OCI-LY1 (cell line): ENCODE data around the gene LTBP3.
A peak's percentile ranks its signal among the peaks of the same experiment; 100 is the strongest.

Experiments used
- H2AFZ ChIP-seq: fragments of 200-600 bp; sonication (generic), shearing (Covaris generic); 2 replicates; pipeline ENCODE4 v1.6.0; 2014; ENCODE audit warnings: antibody characterized with exemption, mild to moderate bottlenecking, low read length
- H3F3A ChIP-seq: fragments of 200-600 bp; sonication (generic), shearing (Covaris generic); 2 replicates; pipeline ENCODE4 v1.6.0; 2014; ENCODE audit warnings: mild to moderate bottlenecking, antibody characterized with exemption, low read length, moderate library complexity; ENCODE audit not compliant: insufficient read depth
- H3K27ac ChIP-seq: fragments of 200-600 bp; sonication (generic); 2 replicates; pipeline ENCODE4 v1.5.1; 2014; ENCODE audit warnings: low read length, mixed run types, mild to moderate bottlenecking, low read depth; ENCODE audit not compliant: poor library complexity, severe bottlenecking
- H3K27me3 ChIP-seq: fragments of 200-600 bp; sonication (generic); 2 replicates; pipeline ENCODE4 v1.6.0; 2014; ENCODE audit warnings: antibody characterized with exemption, mild to moderate bottlenecking, low read length, moderate library complexity; ENCODE audit not compliant: insufficient read depth
- H3K36me3 ChIP-seq: fragments of 200-600 bp; sonication (generic); 2 replicates; pipeline ENCODE4 v1.6.1; 2014; ENCODE audit warnings: mild to moderate bottlenecking, antibody characterized with exemption, low read length, moderate library complexity, mixed read lengths; ENCODE audit not compliant: insufficient read depth
- H3K4me1 ChIP-seq: fragments of 200-600 bp; sonication (generic); 2 replicates; pipeline ENCODE4 v1.5.1; 2014; ENCODE audit warnings: mild to moderate bottlenecking, low read length, moderate library complexity; ENCODE audit not compliant: insufficient read depth, severe bottlenecking
- H3K4me2 ChIP-seq: fragments of 200-600 bp; sonication (generic), shearing (Covaris generic); 2 replicates; pipeline ENCODE4 v1.6.1; 2014; ENCODE audit warnings: low read length
- H3K4me3 ChIP-seq: fragments of 200-600 bp; sonication (generic); 2 replicates; pipeline ENCODE4 v1.5.1; 2014; ENCODE audit warnings: low read length, low read depth, mild to moderate bottlenecking, mixed read lengths; ENCODE audit not compliant: poor library complexity, severe bottlenecking
- H3K79me2 ChIP-seq: fragments of 200-600 bp; shearing (Covaris generic); 2 replicates; pipeline ENCODE4 v1.6.1; 2016; ENCODE audit warnings: mixed run types, low read length, mixed read lengths; ENCODE audit not compliant: insufficient read depth
- H3K9ac ChIP-seq: fragments of 200-600 bp; sonication (generic), shearing (Covaris generic); 2 replicates; pipeline ENCODE4 v1.6.1; 2014; ENCODE audit warnings: mild to moderate bottlenecking, low read length, mixed read lengths
- H3K9me2 ChIP-seq: fragments of 200-600 bp; sonication (generic), shearing (Covaris generic); 2 replicates; pipeline ENCODE4 v1.6.1; 2014; ENCODE audit warnings: low read depth, mild to moderate bottlenecking, low read length, mixed read lengths
- H3K9me3 ChIP-seq: fragments of 200-600 bp; shearing (Covaris generic); 2 replicates; pipeline ENCODE4 v1.6.1; 2014; ENCODE audit warnings: low read length, mixed read lengths
- H4K20me1 ChIP-seq: fragments of 200-600 bp; sonication (generic), shearing (Covaris generic); 2 replicates; pipeline ENCODE4 v1.6.0; 2016; ENCODE audit warnings: mild to moderate bottlenecking, low read length; ENCODE audit not compliant: insufficient read depth
- EZH2 ChIP-seq: fragments of 200-600 bp; sonication (generic), shearing (Covaris generic); IDR thresholded peaks from 2 replicates; pipeline ENCODE4 v1.8.0; 2017; ENCODE audit warnings: borderline replicate concordance, mixed run types, mild to moderate bottlenecking, antibody characterized with exemption, low read length, moderate library complexity, mixed read lengths
- TF ChIP-seq, protein P1 (sequence below): fragments of 200-600 bp; sonication (generic), shearing (Covaris generic); IDR thresholded peaks from 2 replicates; pipeline ENCODE4 v1.5.1; 2017; ENCODE audit warnings: mild to moderate bottlenecking, antibody characterized with exemption, low read length, moderate library complexity, mixed read lengths

The LTBP3 gene

GRCh38 chr11:65557280-65558001 is 718 bp downstream of the LTBP3 start:
- H3K9me3 ChIP-seq: no peaks in the 10 kb centered on the region
- H3K4me1 ChIP-seq: peaks cover 13% of the 10 kb centered on the region
- no peaks in the 10 kb centered on the region for H3K9me2 ChIP-seq
- no peak overlapping the region for H3K27ac ChIP-seq
- H2AFZ ChIP-seq: no peak overlapping the region
- no peaks in the 10 kb centered on the region for H3F3A ChIP-seq
- TF ChIP-seq EZH2: no peak
- TF ChIP-seq, protein P1, sequence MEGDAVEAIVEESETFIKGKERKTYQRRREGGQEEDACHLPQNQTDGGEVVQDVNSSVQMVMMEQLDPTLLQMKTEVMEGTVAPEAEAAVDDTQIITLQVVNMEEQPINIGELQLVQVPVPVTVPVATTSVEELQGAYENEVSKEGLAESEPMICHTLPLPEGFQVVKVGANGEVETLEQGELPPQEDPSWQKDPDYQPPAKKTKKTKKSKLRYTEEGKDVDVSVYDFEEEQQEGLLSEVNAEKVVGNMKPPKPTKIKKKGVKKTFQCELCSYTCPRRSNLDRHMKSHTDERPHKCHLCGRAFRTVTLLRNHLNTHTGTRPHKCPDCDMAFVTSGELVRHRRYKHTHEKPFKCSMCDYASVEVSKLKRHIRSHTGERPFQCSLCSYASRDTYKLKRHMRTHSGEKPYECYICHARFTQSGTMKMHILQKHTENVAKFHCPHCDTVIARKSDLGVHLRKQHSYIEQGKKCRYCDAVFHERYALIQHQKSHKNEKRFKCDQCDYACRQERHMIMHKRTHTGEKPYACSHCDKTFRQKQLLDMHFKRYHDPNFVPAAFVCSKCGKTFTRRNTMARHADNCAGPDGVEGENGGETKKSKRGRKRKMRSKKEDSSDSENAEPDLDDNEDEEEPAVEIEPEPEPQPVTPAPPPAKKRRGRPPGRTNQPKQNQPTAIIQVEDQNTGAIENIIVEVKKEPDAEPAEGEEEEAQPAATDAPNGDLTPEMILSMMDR: no peak
- H3K4me2 ChIP-seq: no peak overlapping the region
- H4K20me1 ChIP-seq: no peaks in the 10 kb centered on the region
- H3K36me3 ChIP-seq: no peaks in the 10 kb centered on the region
- H3K79me2 ChIP-seq: no peaks in the 10 kb centered on the region
- peaks cover 11% of the 10 kb centered on the region; the same call in 1 of the 2 replicates for H3K27me3 ChIP-seq
- peak overlapping the region; percentile 39 for H3K4me3 ChIP-seq
- no peak overlapping the region for H3K9ac ChIP-seq

GRCh38 chr11:65556470-65557279 is 1.5 kb downstream of the LTBP3 start:
- H3K9ac ChIP-seq: no peak overlapping the region

GRCh38 chr11:65555693-65556231 is 2.4 kb downstream of the LTBP3 start:
- H3K9ac ChIP-seq: no peak overlapping the region
- peaks cover 30% of the 10 kb centered on the region for H3K4me1 ChIP-seq
- H3K4me2 ChIP-seq: no peak overlapping the region
- no peaks in the 10 kb centered on the region for H3K9me3 ChIP-seq
- TF ChIP-seq, protein P1: no peak
- no peak for TF ChIP-seq EZH2
- H3K79me2 ChIP-seq: no peaks in the 10 kb centered on the region
- H3K27ac ChIP-seq: no peak overlapping the region
- no peak overlapping the region for H3K4me3 ChIP-seq
- no peaks in the 10 kb centered on the region for H3F3A ChIP-seq
- peaks cover 11% of the 10 kb centered on the region; the same call in 1 of the 2 replicates for H3K27me3 ChIP-seq
- no peaks in the 10 kb centered on the region for H3K36me3 ChIP-seq
- no peaks in the 10 kb centered on the region for H3K9me2 ChIP-seq
- H4K20me1 ChIP-seq: no peaks in the 10 kb centered on the region
- no peak overlapping the region for H2AFZ ChIP-seq

More at GRCh38 chr11:65556470-65557279, 1.5 kb downstream of the LTBP3 start:
- Histone ChIP-seq H3K27me3 (peaks cover 11% of the 10 kb centered on the region; the same call in 1 of the 2 replicates), H3K9me2 (no peaks in the 10 kb centered on the region), H3K79me2 (no peaks in the 10 kb centered on the region), H3K4me3 (no peak overlapping the region), H3F3A (no peaks in the 10 kb centered on the region), H3K4me2 (no peak overlapping the region), H3K36me3 (no peaks in the 10 kb centered on the region), H3K27ac (no peak overlapping the region), H4K20me1 (no peaks in the 10 kb centered on the region), H2AFZ (no peak overlapping the region), H3K9me3 (no peaks in the 10 kb centered on the region), H3K4me1 (peaks cover 20% of the 10 kb centered on the region)
- TF ChIP-seq, protein P1: no peak
- no peak for TF ChIP-seq EZH2
